Common myeloid progenitor, CD34-positive (primary cell): ENCODE data around the gene SCOC.

Source experiments
- CTCF ChIA-PET: fragments of 350-600 bp; sonication (Branson Sonifier 250); formaldehyde crosslinking; loops from one replicate; lab custom pipeline; 2021; ENCODE audit warnings: antibody characterized with exemption; lab: Charles Lee
- POLR2A ChIA-PET: fragments of 350-600 bp; sonication (Branson Sonifier 250); formaldehyde crosslinking; loops from one replicate; lab custom pipeline; 2021; ENCODE audit warnings: antibody characterized with exemption; lab: Charles Lee
- DNase-seq, 3 donors: peaks; one replicate each; pipeline versions ENCODE4 v3.0.0 to v3.0.0-alpha.2; 2013
- H3K27ac ChIP-seq, 2 experiments: 1 replicate in 1 of 2; 2 replicates in 1 of 2; pipeline ENCODE4 v1.7.0; 2013; ENCODE audit warnings: inconsistent platforms in 2 of 2, low read length in 2 of 2, mild to moderate bottlenecking in 2 of 2, low read depth in 1 of 2, moderate library complexity in 1 of 2; ENCODE audit not compliant: severe bottlenecking in 2 of 2, insufficient read depth in 1 of 2, poor library complexity in 1 of 2
- H3K27me3 ChIP-seq, 5 experiments: replicated peaks in 2 of 5; 1 replicate in 3 of 5; 2 replicates in 2 of 5; pipeline versions ENCODE4 v1.6.1 to v1.7.0; 2013; ENCODE audit warnings: low read length in 4 of 5, mild to moderate bottlenecking in 2 of 5, moderate library complexity in 2 of 5, inconsistent platforms in 1 of 5; ENCODE audit not compliant: insufficient read depth in 5 of 5, control insufficient read depth in 4 of 5
- H3K36me3 ChIP-seq, 4 experiments: 1 replicate in 2 of 4; 2 replicates in 2 of 4; pipeline versions ENCODE4 v1.6.1 to v1.7.0; 2013; ENCODE audit warnings: low read length in 3 of 4, control low read depth in 1 of 4, mild to moderate bottlenecking in 1 of 4; ENCODE audit not compliant: control insufficient read depth in 4 of 4, insufficient read depth in 4 of 4
- H3K4me1 ChIP-seq, 4 experiments: 1 replicate in 3 of 4; 2 replicates in 1 of 4; pipeline versions ENCODE4 v1.6.1 to v1.7.1; 2013; ENCODE audit warnings: low read length in 3 of 4, mild to moderate bottlenecking in 3 of 4, control low read depth in 1 of 4, inconsistent platforms in 1 of 4, moderate library complexity in 1 of 4; ENCODE audit not compliant: control insufficient read depth in 4 of 4, insufficient read depth in 4 of 4; ENCODE audit errors: control extremely low read depth in 1 of 4
- H3K4me3 ChIP-seq, 7 experiments: 1 replicate in 4 of 7; 2 replicates in 3 of 7; pipeline versions ENCODE4 v1.5.1 to v1.7.0; 2013; ENCODE audit warnings: mild to moderate bottlenecking in 7 of 7, low read length in 6 of 7, moderate library complexity in 6 of 7, inconsistent platforms in 2 of 7, low read depth in 2 of 7, control low read depth in 1 of 7; ENCODE audit not compliant: insufficient read depth in 4 of 7, control insufficient read depth in 1 of 7; ENCODE audit errors: extremely low read depth in 1 of 7
- H3K9me3 ChIP-seq, 5 experiments: 1 replicate in 4 of 5; 2 replicates in 1 of 5; pipeline versions ENCODE4 v1.6.1 to v1.7.1; 2013; ENCODE audit warnings: low read length in 4 of 5, mild to moderate bottlenecking in 2 of 5, inconsistent platforms in 1 of 5, low read depth in 1 of 5, moderate library complexity in 1 of 5; ENCODE audit not compliant: control insufficient read depth in 4 of 5, insufficient read depth in 2 of 5; ENCODE audit errors: control extremely low read depth in 1 of 5
- WGBS: methylation state at CpG from one replicate; pipeline ENCODE4 v1.1.5; 2013; ENCODE audit not compliant: insufficient coverage; 5-methylcytosine and 5-hydroxymethylcytosine counted together

The SCOC gene

DNA sequence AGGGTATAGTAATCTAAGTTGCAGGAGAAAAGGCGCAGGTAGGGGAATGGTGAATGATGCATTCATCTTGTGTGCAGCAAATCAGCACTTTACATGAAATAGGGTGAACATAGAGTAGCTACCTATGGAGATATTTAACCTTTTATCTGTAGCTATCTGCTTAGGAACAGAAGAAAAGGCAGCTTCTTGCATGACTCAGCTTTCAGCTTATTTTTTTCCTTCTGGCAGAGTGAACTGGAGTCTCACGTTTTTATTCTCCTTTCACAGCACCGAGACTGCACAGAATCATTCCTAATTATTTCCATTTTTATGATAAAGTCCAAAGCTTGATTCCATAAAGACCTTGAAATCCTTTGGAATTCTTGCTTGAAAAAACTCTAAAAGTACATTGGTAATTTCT, 4.8 kb upstream of the SCOC start:
- Histone ChIP-seq H3K36me3 (no peaks in the 10 kb centered on the region), H3K27me3 (no peaks in the 10 kb centered on the region), H3K9me3 (no peaks in the 10 kb centered on the region), H3K27ac (no peak overlapping the region), H3K4me1 (peaks cover 0 to 11% (median 8%) of the 10 kb centered on the region in 4 experiments), H3K4me3 (no peak overlapping the region)
- POLR2A ChIA-PET: no interaction called here
- CTCF ChIA-PET: interaction anchor here (0.6 to 3.0 kb wide), 8 partner anchors 9 to 614 kb away, joined by 3 to 24 read pairs (median 4); partner anchors contain the start of gene CLGN
- DNase-seq: no peak
- WGBS: 78% methylated on average over 3 of the region's 3 CpGs

DNA sequence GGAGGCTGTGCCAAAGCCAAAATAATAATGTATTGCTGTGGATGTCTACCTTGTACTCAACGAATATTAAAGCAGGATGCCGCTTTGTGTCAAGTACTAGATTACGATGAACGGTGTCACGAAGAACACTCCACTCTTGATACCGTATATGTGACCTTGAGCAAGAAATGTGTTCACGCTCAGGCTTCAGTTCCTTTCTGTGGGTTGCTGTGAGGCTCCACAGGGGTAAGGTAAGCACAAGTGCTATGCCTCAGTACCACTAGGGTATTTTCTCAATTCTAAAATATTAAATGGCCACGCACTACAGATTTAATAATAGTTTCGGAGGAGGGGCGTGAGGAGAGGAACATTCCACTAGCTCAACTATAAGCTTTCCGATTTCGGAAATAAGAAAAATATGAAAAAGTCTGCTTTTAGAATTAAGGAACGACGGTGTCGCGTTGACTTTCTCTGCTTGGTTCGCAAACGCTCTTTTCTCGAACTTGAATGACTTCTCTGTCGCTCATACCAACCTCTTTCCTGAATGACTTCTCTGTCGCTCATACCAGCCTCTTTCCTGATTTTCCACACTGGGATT, 607 bp upstream of the SCOC start:
- ChIA-PET CTCF (interaction anchor here (0.6 to 3.9 kb wide), 12 partner anchors 9 to 46 kb away, joined by 3 to 35 read pairs (median 4); no protein-coding TSS in a partner anchor), POLR2A (interaction anchor here (0.6 to 1.0 kb wide), 2 partner anchors 19 to 559 kb away, joined by 3 read pairs; no protein-coding TSS in a partner anchor)
- Histone ChIP-seq H3K27ac (peak overlapping the region; percentile 81 to 92), H3K4me3 (peak overlapping the region; percentile 82 to 100 (median 99)), H3K9me3 (no peaks in the 10 kb centered on the region), H3K36me3 (no peaks in the 10 kb centered on the region), H3K27me3 (no peaks in the 10 kb centered on the region), H3K4me1 (peaks cover 3 to 29% (median 16%) of the 10 kb centered on the region in 4 experiments)
- DNase-seq: peak; percentile 51 to 77 (median 72)
- under 1% methylated on average over 18 of the region's 21 CpGs for WGBS

DNA sequence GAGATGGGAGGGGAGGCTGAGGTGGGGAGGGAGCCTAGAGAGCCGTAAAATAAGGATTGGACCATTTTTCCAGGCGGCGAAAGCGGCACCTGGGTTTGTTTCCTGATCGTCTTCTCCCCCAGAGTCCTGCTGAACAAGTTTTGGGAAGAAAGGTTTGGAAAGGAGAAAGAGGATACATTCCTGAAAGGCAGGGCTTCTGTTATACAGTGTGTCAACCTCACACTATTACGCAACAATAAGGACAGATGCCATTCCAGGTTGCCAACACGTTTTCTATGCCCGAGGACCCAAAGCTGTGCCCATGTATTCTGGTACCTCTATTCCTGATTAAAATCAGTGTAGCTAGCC, 658 bp downstream of the SCOC start:
- peaks cover 0 to 3% (median 0%) of the 10 kb centered on the region in 4 experiments for H3K36me3 ChIP-seq
- peaks cover 3 to 29% (median 16%) of the 10 kb centered on the region in 4 experiments for H3K4me1 ChIP-seq
- H3K27me3 ChIP-seq: no peaks in the 10 kb centered on the region
- WGBS: 8% methylated on average over 7 of the region's 8 CpGs
- ChIA-PET CTCF (interaction anchor here (1.2 to 3.9 kb wide), 5 partner anchors 9 to 53 kb away, joined by 3 to 35 read pairs (median 4); partner anchors contain the start of gene CLGN), POLR2A (no interaction called here)
- H3K27ac ChIP-seq: peak overlapping the region; percentile 81 to 92
- no peaks in the 10 kb centered on the region for H3K9me3 ChIP-seq
- DNase-seq: peak in 2 of 3 donors; percentile 1 to 16
- H3K4me3 ChIP-seq: peak overlapping the region; percentile 82 to 100 (median 99)

DNA sequence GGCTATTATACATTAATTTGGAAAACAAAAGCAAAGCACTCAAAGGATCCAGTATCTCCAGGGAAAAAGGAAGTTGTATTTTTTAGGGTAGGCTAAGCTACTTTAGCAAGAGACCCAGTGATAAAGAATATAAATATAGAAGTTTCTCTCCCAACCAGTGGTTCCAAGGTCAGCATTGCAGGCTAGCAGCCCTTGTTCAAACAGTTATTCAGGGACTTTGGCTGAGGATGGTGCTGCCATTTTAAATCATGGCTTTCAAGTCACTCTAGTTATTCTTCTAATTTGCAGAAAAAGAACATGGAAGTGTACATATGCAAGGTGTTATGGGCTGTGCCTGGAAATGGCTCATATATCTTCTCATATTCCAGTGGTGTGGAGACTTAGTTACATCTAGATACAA, 9.3 kb downstream of the SCOC start:
- Histone ChIP-seq H3K9me3 (no peaks in the 10 kb centered on the region), H3K4me3 (no peak overlapping the region), H3K27me3 (no peaks in the 10 kb centered on the region), H3K36me3 (peaks cover 2 to 15% (median 6%) of the 10 kb centered on the region in 4 experiments), H3K4me1 (no peaks in the 10 kb centered on the region), H3K27ac (no peak overlapping the region)
- no peak for DNase-seq
- ChIA-PET POLR2A (interaction anchor here (0.6 kb wide), 1 partner anchor 20 kb away, joined by 6 read pairs; no protein-coding TSS in a partner anchor), CTCF (interaction anchor here (0.7 to 2.1 kb wide), 5 partner anchors 9 to 23 kb away, joined by 3 to 5 read pairs (median 3); partner anchors contain the start of gene SCOC)

DNA sequence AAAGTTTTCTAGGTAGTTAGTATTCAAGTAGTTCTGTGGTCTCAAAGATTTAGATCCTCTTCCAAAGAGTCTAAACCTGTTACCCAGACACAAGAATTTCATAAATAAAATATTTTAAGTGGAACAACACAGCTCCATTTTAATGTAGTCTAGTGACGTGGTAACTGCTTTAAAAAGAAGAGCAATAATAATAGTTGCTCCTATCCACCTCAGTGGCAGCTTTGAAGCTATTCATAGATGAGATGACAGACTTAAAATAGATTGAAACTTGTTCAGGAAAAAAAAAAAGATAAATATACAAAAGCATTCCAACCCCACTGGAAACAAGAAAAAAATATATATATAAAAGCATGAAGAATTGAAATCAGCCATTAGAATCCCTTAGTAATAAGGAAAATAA, 14.6 kb downstream of the SCOC start:
- ChIA-PET POLR2A (no interaction called here), CTCF (interaction anchor here (0.9 to 1.2 kb wide), 2 partner anchors 8 to 39 kb away, joined by 3 read pairs; no protein-coding TSS in a partner anchor)
- Histone ChIP-seq H3K36me3 (peaks cover 5 to 6% (median 5%) of the 10 kb centered on the region in 4 experiments), H3K4me1 (no peaks in the 10 kb centered on the region), H3K4me3 (no peak overlapping the region), H3K9me3 (no peaks in the 10 kb centered on the region), H3K27me3 (no peaks in the 10 kb centered on the region), H3K27ac (no peak overlapping the region)
- DNase-seq: no peak
- no CpG with 5 or more reads among the region's 1 CpG for WGBS

DNA sequence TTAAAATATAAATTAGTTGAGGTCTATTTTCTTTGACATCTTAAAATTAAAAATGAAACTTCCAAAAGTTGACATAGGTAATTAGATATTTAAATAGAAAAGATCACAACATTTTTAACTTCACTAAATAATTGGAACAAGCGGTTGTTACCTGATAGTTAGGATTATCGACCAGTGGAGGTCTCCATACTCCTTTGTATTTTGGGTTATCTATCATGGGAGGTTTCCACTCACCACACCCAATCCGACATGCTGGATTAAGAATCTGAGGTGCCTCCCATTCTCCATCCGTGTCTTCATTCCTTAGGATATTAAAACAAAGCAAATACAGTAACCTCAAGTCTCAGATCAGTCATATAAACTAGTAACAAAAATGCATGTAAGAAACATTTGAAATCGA, 22.2 kb downstream of the SCOC start:
- H3K27ac ChIP-seq: no peak overlapping the region
- no peaks in the 10 kb centered on the region for H3K27me3 ChIP-seq
- ChIA-PET POLR2A (no interaction called here), CTCF (interaction anchor here (0.8 kb wide), 1 partner anchor 8 kb away, joined by 3 read pairs; no protein-coding TSS in a partner anchor)
- H3K9me3 ChIP-seq: no peaks in the 10 kb centered on the region
- WGBS: 100% methylated on average over 3 of the region's 5 CpGs
- no peaks in the 10 kb centered on the region for H3K4me1 ChIP-seq
- H3K36me3 ChIP-seq: peaks cover 0 to 7% (median 1%) of the 10 kb centered on the region in 4 experiments
- H3K4me3 ChIP-seq: no peak overlapping the region
- no peak for DNase-seq

DNA sequence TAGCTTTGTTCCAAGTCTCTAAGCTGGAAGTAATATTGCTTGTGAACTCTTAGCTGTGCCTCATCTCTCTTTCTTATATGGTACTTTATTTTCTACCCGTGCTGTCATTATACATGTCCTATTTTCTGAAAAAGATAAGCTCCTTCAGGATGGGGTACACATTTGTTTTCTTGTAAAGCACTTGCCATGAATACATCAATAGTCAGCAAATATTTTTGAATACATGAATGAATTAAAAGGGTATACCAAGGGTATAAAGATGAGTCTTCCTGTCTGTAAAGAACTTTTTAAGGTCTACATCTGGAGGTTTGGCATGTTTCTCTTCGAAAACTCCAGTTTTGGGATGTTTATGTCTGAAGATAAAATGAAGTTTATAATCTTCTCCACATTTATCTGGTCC, 26.7 kb downstream of the SCOC start:
- CTCF ChIA-PET: interaction anchor here (1.1 kb wide), 1 partner anchor 41 kb away, joined by 3 read pairs; no protein-coding TSS in a partner anchor

More for the DNA sequence above, 26.7 kb downstream of the SCOC start:
- whole genome bisulfite sequencing: no CpG with 5 or more reads among the region's 2 CpGs
- Histone ChIP-seq H3K9me3 (no peaks in the 10 kb centered on the region), H3K36me3 (peaks cover 0 to 3% (median under 1%) of the 10 kb centered on the region in 4 experiments), H3K4me1 (no peaks in the 10 kb centered on the region), H3K4me3 (no peak overlapping the region), H3K27me3 (no peaks in the 10 kb centered on the region), H3K27ac (no peak overlapping the region)
- no peak for DNase-seq
- POLR2A ChIA-PET: no interaction called here
